CD4-positive, alpha-beta T cell (primary cell): ENCODE data around the gene CNPY2. TPM values are rescaled to one million over a fixed set of nuclear protein-coding genes. Genes with fewer than 3 reads are reported as not detected.

Experiments
- ATAC-seq: fragments of 200-7000 bp; cut with Tn5 transposase; one replicate; pipeline ENCODE4 v1.10.0; 2022; ENCODE audit warnings: mild to moderate bottlenecking; ENCODE audit not compliant: poor library complexity
- CTCF ChIA-PET: fragments of 350-600 bp; sonication (Branson Sonifier 250); formaldehyde crosslinking; loops from one replicate; lab custom pipeline; 2021; ENCODE audit warnings: antibody characterized with exemption, inconsistent platforms; lab: Charles Lee
- POLR2A ChIA-PET: fragments of 350-600 bp; sonication (Branson Sonifier 250); formaldehyde crosslinking; loops from one replicate; lab custom pipeline; 2021; ENCODE audit warnings: antibody characterized with exemption, inconsistent platforms; lab: Charles Lee
- DNase-seq, 14 experiments: peaks; one replicate each; pipeline ENCODE4 v3.0.0-alpha.2; 2013 to 2020; ENCODE audit warnings: mixed read lengths in 2 of 14
- H3K27ac ChIP-seq, 2 donors: one replicate each; pipeline versions ENCODE4 v1.5.1 to v1.7.0; 2013; ENCODE audit warnings: low read length in 2 of 2, low read depth in 1 of 2, mild to moderate bottlenecking in 1 of 2
- H3K27me3 ChIP-seq, 2 experiments: 1 replicate in 1 of 2; 2 replicates in 1 of 2; pipeline versions ENCODE4 v1.6.1 to v1.7.0; 2013; ENCODE audit warnings: low read length in 2 of 2, control low read depth in 1 of 2, mild to moderate bottlenecking in 1 of 2, moderate library complexity in 1 of 2; ENCODE audit not compliant: insufficient read depth in 2 of 2, control insufficient read depth in 1 of 2
- H3K36me3 ChIP-seq: one replicate; pipeline ENCODE4 v1.6.1; 2013; ENCODE audit warnings: low read length, control low read depth; ENCODE audit not compliant: insufficient read depth
- H3K4me1 ChIP-seq: one replicate; pipeline ENCODE4 v1.6.1; 2013; ENCODE audit warnings: low read length, control low read depth; ENCODE audit not compliant: insufficient read depth
- H3K4me3 ChIP-seq: one replicate; pipeline ENCODE4 v1.5.1; 2013; ENCODE audit warnings: mild to moderate bottlenecking, low read length, moderate library complexity
- H3K9me3 ChIP-seq, 2 experiments: 1 replicate in 1 of 2; 2 replicates in 1 of 2; pipeline versions ENCODE4 v1.6.1 to v1.7.0; 2013; ENCODE audit warnings: low read length in 2 of 2, mild to moderate bottlenecking in 2 of 2, control low read depth in 1 of 2, moderate library complexity in 1 of 2; ENCODE audit not compliant: control insufficient read depth in 1 of 2, insufficient read depth in 1 of 2
- H3K27ac Mint-ChIP-seq: one replicate; pipeline ENCODE4 v1.8.0; 2020; ENCODE audit warnings: mixed read lengths
- H3K27me3 Mint-ChIP-seq: one replicate; pipeline ENCODE4 v1.8.0; 2021; ENCODE audit warnings: mixed read lengths
- H3K36me3 Mint-ChIP-seq: one replicate; pipeline ENCODE4 v1.8.0; 2021; ENCODE audit warnings: low read depth, mixed read lengths
- H3K4me1 Mint-ChIP-seq: one replicate; pipeline ENCODE4 v1.8.0; 2021; ENCODE audit warnings: low read depth, mixed read lengths
- H3K4me3 Mint-ChIP-seq: one replicate; pipeline ENCODE4 v1.8.0; 2020; ENCODE audit warnings: mild to moderate bottlenecking, mixed read lengths
- H3K9me3 Mint-ChIP-seq: one replicate; pipeline ENCODE4 v1.8.0; 2020; ENCODE audit warnings: mixed read lengths
- intact Hi-C, 2 experiments: fragments of 100-400 bp; cut with DNase I in 1 of 2; cut with micrococcal nuclease in 1 of 2; formaldehyde crosslinking; loops; one replicate each; pipeline versions ENCODE4 v1.15.1 to v1.9.0; 2023 to 2025; cut with DNase I, micrococcal nuclease
- total RNA-seq, 174 experiments: library from RNA in 2 of 174; stranded (reverse) in 2 of 174; gene quantifications; one replicate each; pipeline ENCODE4 v1.2.3 and lab custom pipeline; 2021 to 2026
- TF ChIP-seq, protein P1 (sequence below): fragments of 200-600 bp; IDR thresholded peaks from one replicate; pipeline ENCODE4 v1.8.0; 2022; ENCODE audit warnings: antibody characterized with exemption, mild to moderate bottlenecking

Gene CNPY2
- total RNA-seq, 2 experiments from 2014 or later: 30.5 to 33.4 TPM

DNA sequence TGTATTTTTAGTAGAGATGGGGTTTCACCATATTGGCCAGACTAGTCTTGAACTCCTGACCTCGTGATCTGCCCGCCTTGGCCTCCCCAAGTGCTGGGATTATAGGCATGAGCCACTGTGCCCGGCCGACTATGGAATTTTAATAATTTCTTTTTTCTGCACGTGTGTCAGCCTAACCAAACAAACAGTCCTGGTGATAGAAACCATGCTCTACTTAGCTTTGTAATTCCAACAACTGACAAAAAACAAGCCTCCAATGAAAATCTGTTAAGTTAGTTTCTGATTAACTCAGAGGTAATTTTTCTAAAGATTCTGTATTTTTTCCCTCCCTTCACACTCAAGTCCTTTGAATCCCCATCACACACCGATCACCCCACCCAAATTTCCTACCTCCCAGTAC lies 33.8 kb downstream of the CNPY2 start:
- Histone ChIP-seq H3K4me3 (no peak overlapping the region), H3K9me3 (no peaks in the 10 kb centered on the region), H3K36me3 (peaks cover 80% of the 10 kb centered on the region), H3K27me3 (no peaks in the 10 kb centered on the region), H3K4me1 (no peaks in the 10 kb centered on the region), H3K27ac (no peak overlapping the region)
- Mint-ChIP-seq H3K9me3 (no peaks in the 10 kb centered on the region), H3K27me3 (no peaks in the 10 kb centered on the region), H3K4me1 (peaks cover 5% of the 10 kb centered on the region), H3K36me3 (peaks cover 67% of the 10 kb centered on the region), H3K27ac (no peak overlapping the region), H3K4me3 (no peak overlapping the region)
- TF ChIP-seq, protein P1, sequence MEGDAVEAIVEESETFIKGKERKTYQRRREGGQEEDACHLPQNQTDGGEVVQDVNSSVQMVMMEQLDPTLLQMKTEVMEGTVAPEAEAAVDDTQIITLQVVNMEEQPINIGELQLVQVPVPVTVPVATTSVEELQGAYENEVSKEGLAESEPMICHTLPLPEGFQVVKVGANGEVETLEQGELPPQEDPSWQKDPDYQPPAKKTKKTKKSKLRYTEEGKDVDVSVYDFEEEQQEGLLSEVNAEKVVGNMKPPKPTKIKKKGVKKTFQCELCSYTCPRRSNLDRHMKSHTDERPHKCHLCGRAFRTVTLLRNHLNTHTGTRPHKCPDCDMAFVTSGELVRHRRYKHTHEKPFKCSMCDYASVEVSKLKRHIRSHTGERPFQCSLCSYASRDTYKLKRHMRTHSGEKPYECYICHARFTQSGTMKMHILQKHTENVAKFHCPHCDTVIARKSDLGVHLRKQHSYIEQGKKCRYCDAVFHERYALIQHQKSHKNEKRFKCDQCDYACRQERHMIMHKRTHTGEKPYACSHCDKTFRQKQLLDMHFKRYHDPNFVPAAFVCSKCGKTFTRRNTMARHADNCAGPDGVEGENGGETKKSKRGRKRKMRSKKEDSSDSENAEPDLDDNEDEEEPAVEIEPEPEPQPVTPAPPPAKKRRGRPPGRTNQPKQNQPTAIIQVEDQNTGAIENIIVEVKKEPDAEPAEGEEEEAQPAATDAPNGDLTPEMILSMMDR: no peak
- intact Hi-C loops: no loop called here
- no peak for DNase-seq
- POLR2A ChIA-PET: no interaction called here
- ATAC-seq: no peak
- CTCF ChIA-PET: interaction anchor here (0.6 kb wide), 1 partner anchor 110 kb away, joined by 3 read pairs; no protein-coding TSS in a partner anchor

- Mint-ChIP-seq H3K36me3 (peaks cover 66% of the 10 kb centered on the region), H3K27ac (no peak overlapping the region)
- CTCF ChIA-PET: interaction anchor here (0.6 kb wide), 1 partner anchor 34 kb away, joined by 3 read pairs; no protein-coding TSS in a partner anchor
These were observed 34.9 kb downstream of the CNPY2 start for GRCh38 chr12:56280849-56281248.

DNA sequence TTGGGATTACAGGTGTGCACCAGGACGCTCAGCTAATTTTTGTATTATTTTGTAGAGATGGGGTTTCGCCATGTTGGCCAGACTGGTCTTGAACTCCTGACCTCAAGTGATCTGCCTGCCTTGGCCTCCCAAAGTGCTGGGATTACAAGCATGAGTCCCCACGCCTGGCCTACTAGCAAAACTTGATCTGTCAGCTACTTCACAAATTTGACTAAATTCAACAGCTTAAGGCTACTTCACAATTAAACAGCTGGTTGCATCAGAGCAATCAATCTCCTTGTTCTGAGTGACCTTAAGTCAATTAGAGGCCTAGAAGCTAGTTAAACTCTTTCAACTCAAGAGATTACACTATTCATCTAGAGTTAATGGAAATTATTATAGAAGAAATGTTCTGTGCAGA lies 36.9 kb downstream of the CNPY2 start:
- H3K27me3 Mint-ChIP-seq: no peaks in the 10 kb centered on the region
- CTCF ChIA-PET: interaction anchor here (1.7 kb wide), 1 partner anchor 10 kb away, joined by 5 read pairs; no protein-coding TSS in a partner anchor
- intact Hi-C loops: no loop called here
- DNase-seq (no peak), ATAC-seq (no peak)
- Histone ChIP-seq H3K4me1 (no peaks in the 10 kb centered on the region), H3K9me3 (no peaks in the 10 kb centered on the region), H3K36me3 (peaks cover 83% of the 10 kb centered on the region), H3K27ac (no peak overlapping the region), H3K27me3 (no peaks in the 10 kb centered on the region), H3K4me3 (no peak overlapping the region)
- no peaks in the 10 kb centered on the region for H3K9me3 Mint-ChIP-seq
- POLR2A ChIA-PET: no interaction called here
- TF ChIP-seq, protein P1: no peak
- H3K4me3 Mint-ChIP-seq: no peak overlapping the region
- no peaks in the 10 kb centered on the region for H3K4me1 Mint-ChIP-seq
- H3K27ac Mint-ChIP-seq: no peak overlapping the region
- H3K36me3 Mint-ChIP-seq: peaks cover 74% of the 10 kb centered on the region

More at GRCh38 chr12:56280849-56281248, 34.9 kb downstream of the CNPY2 start:
- POLR2A ChIA-PET: no interaction called here
- intact Hi-C loops: no loop called here
- Histone ChIP-seq H3K27ac (no peak overlapping the region), H3K36me3 (peaks cover 77% of the 10 kb centered on the region), H3K4me3 (no peak overlapping the region), H3K4me1 (no peaks in the 10 kb centered on the region), H3K9me3 (no peaks in the 10 kb centered on the region), H3K27me3 (no peaks in the 10 kb centered on the region)
- DNase-seq: no peak
- H3K4me1 Mint-ChIP-seq: no peaks in the 10 kb centered on the region
- TF ChIP-seq, protein P1: no peak
- ATAC-seq: no peak
- no peaks in the 10 kb centered on the region for H3K9me3 Mint-ChIP-seq
- H3K27me3 Mint-ChIP-seq: no peaks in the 10 kb centered on the region
- H3K4me3 Mint-ChIP-seq: no peak overlapping the region
